Breast epithelium (tissue), 3 donors: ENCODE measurements around the gene MAP3K15.

Experiments used
- POLR2A ChIP-seq: fragments of 450-650 bp; IDR thresholded peaks from one replicate; pipeline ENCODE4 v1.6.1; 2016; ENCODE audit warnings: antibody characterized with exemption, mild to moderate bottlenecking, moderate library complexity
- TF ChIP-seq, protein P1 (sequence below), 3 donors: fragments of 450-650 bp; IDR thresholded peaks; one replicate each; pipeline ENCODE4 v1.5.1; 2016 to 2017; ENCODE audit warnings: antibody characterized with exemption in 3 of 3, mild to moderate bottlenecking in 3 of 3, moderate library complexity in 3 of 3

DNA sequence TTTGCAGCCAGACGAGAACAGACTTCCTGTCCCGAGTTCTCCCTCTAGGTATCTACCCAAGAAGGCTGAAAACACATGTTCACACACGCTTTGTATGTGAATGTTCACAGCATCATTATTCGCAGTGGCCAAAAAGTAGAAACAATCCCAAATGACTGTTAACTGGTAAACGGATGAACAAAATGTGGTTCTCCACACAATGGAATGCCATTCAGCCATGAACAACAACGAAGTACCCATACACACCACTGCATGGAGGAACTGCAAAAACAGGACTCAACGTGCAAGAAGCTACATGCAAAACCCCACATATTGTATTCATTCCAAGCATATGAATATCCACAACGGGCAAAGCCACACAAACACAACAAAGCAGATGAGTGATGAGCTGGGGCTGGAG is 126.6 kb downstream of the MAP3K15 start:
- TF ChIP-seq, protein P1, sequence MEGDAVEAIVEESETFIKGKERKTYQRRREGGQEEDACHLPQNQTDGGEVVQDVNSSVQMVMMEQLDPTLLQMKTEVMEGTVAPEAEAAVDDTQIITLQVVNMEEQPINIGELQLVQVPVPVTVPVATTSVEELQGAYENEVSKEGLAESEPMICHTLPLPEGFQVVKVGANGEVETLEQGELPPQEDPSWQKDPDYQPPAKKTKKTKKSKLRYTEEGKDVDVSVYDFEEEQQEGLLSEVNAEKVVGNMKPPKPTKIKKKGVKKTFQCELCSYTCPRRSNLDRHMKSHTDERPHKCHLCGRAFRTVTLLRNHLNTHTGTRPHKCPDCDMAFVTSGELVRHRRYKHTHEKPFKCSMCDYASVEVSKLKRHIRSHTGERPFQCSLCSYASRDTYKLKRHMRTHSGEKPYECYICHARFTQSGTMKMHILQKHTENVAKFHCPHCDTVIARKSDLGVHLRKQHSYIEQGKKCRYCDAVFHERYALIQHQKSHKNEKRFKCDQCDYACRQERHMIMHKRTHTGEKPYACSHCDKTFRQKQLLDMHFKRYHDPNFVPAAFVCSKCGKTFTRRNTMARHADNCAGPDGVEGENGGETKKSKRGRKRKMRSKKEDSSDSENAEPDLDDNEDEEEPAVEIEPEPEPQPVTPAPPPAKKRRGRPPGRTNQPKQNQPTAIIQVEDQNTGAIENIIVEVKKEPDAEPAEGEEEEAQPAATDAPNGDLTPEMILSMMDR (IDR thresholded peaks at IDR 0.05), result no peak
- no peak for TF ChIP-seq POLR2A
